ENCODE data around the gene SRA1. TPM values are rescaled to one million over a fixed set of nuclear protein-coding genes. Genes with fewer than 3 reads are reported as not detected.
"Not testable (repeated sequence)": the region's sequence is repeated elsewhere in the genome, so short reads cannot be mapped to it uniquely, and the experiment has no call there.

The SRA1 gene
- total RNA-seq, result 10 to 100 TPM; 25.1 to 39.0 TPM
- long read RNA-seq, transcript SRA1-205 (4 exons, 1,466 nt), result minor isoform, 20 of 107 reads
- long read RNA-seq, transcript SRA1-201 (5 exons, 2,107 nt), result major isoform, 86 of 107 reads
- long read RNA-seq, partial matches to known transcripts, result 1 of 107 reads
- long read RNA-seq, other reads (novel, unspliced or antisense), result 0 of 107 reads

GRCh38 chr5:140557136-140557805, at the start of gene SRA1:
Gene SRA1 (minus strand): TSS chr5:140557473. CDS start chr5:140557452, 21 bp downstream.
- peak; percentile 96 for ATAC-seq
- peak; percentile 91 to 95 for DNase-seq
- intact Hi-C loops (cut with DNase I, micrococcal nuclease), result no loop called here

GRCh38 chr5:140607031-140607430, 49.8 kb upstream of the SRA1 start:
- ATAC-seq, result no peak
- DNase-seq, result no peak
- intact Hi-C loops (cut with DNase I, micrococcal nuclease), result no loop called here

- no peak for DNase-seq
- no peak for ATAC-seq
- intact Hi-C loops (cut with DNase I, micrococcal nuclease), result no loop called here
Measured at GRCh38 chr5:140605879-140606278, 48.6 kb upstream of the SRA1 start.

- DNase-seq, result no peak
- ATAC-seq, result no peak
- intact Hi-C loops (cut with DNase I, micrococcal nuclease), result no loop called here
Measured at GRCh38 chr5:140603734-140604133, 46.5 kb upstream of the SRA1 start.

GRCh38 chr5:140603446-140603698, 46.1 kb upstream of the SRA1 start:
- DNase-seq; intact Hi-C loops (cut with DNase I, micrococcal nuclease); ATAC-seq: not testable (repeated sequence)

GRCh38 chr5:140602147-140602546, 44.9 kb upstream of the SRA1 start:
- no peak for ATAC-seq
- intact Hi-C loops (cut with DNase I, micrococcal nuclease), result no loop called here
- no peak for DNase-seq

GRCh38 chr5:140600096-140600495, 42.8 kb upstream of the SRA1 start:
- no peak for DNase-seq
- intact Hi-C loops (cut with DNase I, micrococcal nuclease), result no loop called here
- peak; percentile 83 for ATAC-seq

GRCh38 chr5:140598836-140599235, 41.6 kb upstream of the SRA1 start:
- no peak for ATAC-seq
- intact Hi-C loops (cut with DNase I, micrococcal nuclease), result no loop called here

GRCh38 chr5:140596321-140596741, 39.1 kb upstream of the SRA1 start:
- ATAC-seq (peak; percentile 40), DNase-seq (no peak)
- intact Hi-C loops (cut with DNase I, micrococcal nuclease), result no loop called here

More at GRCh38 chr5:140598836-140599235, 41.6 kb upstream of the SRA1 start:
- DNase-seq, result no peak

- intact Hi-C loops (cut with DNase I, micrococcal nuclease), result no loop called here
- DNase-seq (no peak), ATAC-seq (peak; percentile 59)
Measured at GRCh38 chr5:140595538-140596300, 38.4 kb upstream of the SRA1 start.

- no peak for ATAC-seq
- DNase-seq, result no peak
- intact Hi-C loops (cut with DNase I, micrococcal nuclease), result no loop called here
Measured at GRCh38 chr5:140594169-140594568, 36.9 kb upstream of the SRA1 start.

- peak; percentile 64 for ATAC-seq
- peak in 1 of 2 donors; percentile 40 for DNase-seq
- intact Hi-C loops (cut with DNase I, micrococcal nuclease), result not testable (repeated sequence)
Measured at GRCh38 chr5:140593070-140593469, 35.8 kb upstream of the SRA1 start.

GRCh38 chr5:140591747-140592372, 34.6 kb upstream of the SRA1 start:
- DNase-seq, result no peak
- no peak for ATAC-seq
- intact Hi-C loops (cut with DNase I, micrococcal nuclease), result no loop called here

GRCh38 chr5:140590861-140591260, 33.6 kb upstream of the SRA1 start:
- ATAC-seq, result no peak
- intact Hi-C loops (cut with DNase I, micrococcal nuclease), result no loop called here
- no peak for DNase-seq

- intact Hi-C loops (cut with DNase I, micrococcal nuclease), result no loop called here
- ATAC-seq (no peak), DNase-seq (no peak)
Measured at GRCh38 chr5:140588311-140589070, 31.2 kb upstream of the SRA1 start.

- ATAC-seq (peak; percentile 85), DNase-seq (no peak)
- intact Hi-C loops (cut with DNase I, micrococcal nuclease), result no loop called here
Measured at GRCh38 chr5:140587495-140587894, 30.2 kb upstream of the SRA1 start.

- not testable (repeated sequence) for ATAC-seq, DNase-seq
- intact Hi-C loops (cut with DNase I, micrococcal nuclease), result loop anchor here (10.0 kb wide), 1 partner anchor 56 kb away; the partner anchor contains the start of genes CD14 (in 2 of the 2) and TMCO6 (in 2 of the 2)
Measured at GRCh38 chr5:140579188-140579747, 22.0 kb upstream of the SRA1 start.

GRCh38 chr5:140576776-140577201, 19.5 kb upstream of the SRA1 start:
- DNase-seq (no peak), ATAC-seq (peak; percentile 80)
- intact Hi-C loops (cut with DNase I, micrococcal nuclease), result loop anchor here (10.0 kb wide), 1 partner anchor 58 kb away; the partner anchor contains the start of genes CD14 (in 2 of the 2) and TMCO6 (in 2 of the 2)
